OCI-LY1 (cell line): ENCODE results near the gene UBE2R2.

Experiments
- EZH2 ChIP-seq: fragments of 200-600 bp; sonication (generic), shearing (Covaris generic); IDR thresholded peaks from 2 replicates; pipeline ENCODE4 v1.8.0; 2017; ENCODE audit warnings: borderline replicate concordance, mixed run types, mild to moderate bottlenecking, antibody characterized with exemption, low read length, moderate library complexity, mixed read lengths
- TF ChIP-seq, protein P1 (sequence below): fragments of 200-600 bp; sonication (generic), shearing (Covaris generic); IDR thresholded peaks from 2 replicates; pipeline ENCODE4 v1.5.1; 2017; ENCODE audit warnings: mild to moderate bottlenecking, antibody characterized with exemption, low read length, moderate library complexity, mixed read lengths

GRCh38 chr9:33850677-33851076 lies 33.7 kb downstream of the UBE2R2 start:
- TF ChIP-seq, protein P1, sequence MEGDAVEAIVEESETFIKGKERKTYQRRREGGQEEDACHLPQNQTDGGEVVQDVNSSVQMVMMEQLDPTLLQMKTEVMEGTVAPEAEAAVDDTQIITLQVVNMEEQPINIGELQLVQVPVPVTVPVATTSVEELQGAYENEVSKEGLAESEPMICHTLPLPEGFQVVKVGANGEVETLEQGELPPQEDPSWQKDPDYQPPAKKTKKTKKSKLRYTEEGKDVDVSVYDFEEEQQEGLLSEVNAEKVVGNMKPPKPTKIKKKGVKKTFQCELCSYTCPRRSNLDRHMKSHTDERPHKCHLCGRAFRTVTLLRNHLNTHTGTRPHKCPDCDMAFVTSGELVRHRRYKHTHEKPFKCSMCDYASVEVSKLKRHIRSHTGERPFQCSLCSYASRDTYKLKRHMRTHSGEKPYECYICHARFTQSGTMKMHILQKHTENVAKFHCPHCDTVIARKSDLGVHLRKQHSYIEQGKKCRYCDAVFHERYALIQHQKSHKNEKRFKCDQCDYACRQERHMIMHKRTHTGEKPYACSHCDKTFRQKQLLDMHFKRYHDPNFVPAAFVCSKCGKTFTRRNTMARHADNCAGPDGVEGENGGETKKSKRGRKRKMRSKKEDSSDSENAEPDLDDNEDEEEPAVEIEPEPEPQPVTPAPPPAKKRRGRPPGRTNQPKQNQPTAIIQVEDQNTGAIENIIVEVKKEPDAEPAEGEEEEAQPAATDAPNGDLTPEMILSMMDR, result no peak
- no peak for TF ChIP-seq EZH2
